Natural killer cell (primary cell): ENCODE measurements around the gene ANKH. TPM values are rescaled to one million over a fixed set of nuclear protein-coding genes. Genes with fewer than 3 reads are reported as not detected.

Experiments used
- ATAC-seq, 3 donors: fragments of 150-1000 bp in 2 of 3; fragments of 200-7000 bp in 1 of 3; cut with Tn5 transposase; 1 replicate in 1 of 3; 2 replicates in 2 of 3; pipeline ENCODE4 v1.10.0; 2021; ENCODE audit warnings: mild to moderate bottlenecking in 2 of 3, moderate library complexity in 2 of 3
- DNase-seq, 2 donors: peaks; one replicate each; pipeline versions ENCODE4 v3.0.0 to v3.0.0-alpha.2; 2013 to 2021; ENCODE audit warnings: mixed read lengths in 1 of 2
- H3K27ac ChIP-seq: one replicate; pipeline ENCODE4 v1.5.1; 2013; ENCODE audit warnings: mild to moderate bottlenecking, low read length
- H3K27me3 ChIP-seq: one replicate; pipeline ENCODE4 v1.6.1; 2013; ENCODE audit warnings: low read length; ENCODE audit not compliant: control insufficient read depth, insufficient read depth
- H3K36me3 ChIP-seq: one replicate; pipeline ENCODE4 v1.6.1; 2013; ENCODE audit warnings: low read length; ENCODE audit not compliant: control insufficient read depth, insufficient read depth
- H3K4me1 ChIP-seq: one replicate; pipeline ENCODE4 v1.6.1; 2013; ENCODE audit warnings: low read length; ENCODE audit not compliant: control insufficient read depth, insufficient read depth
- H3K4me3 ChIP-seq: one replicate; pipeline ENCODE4 v1.5.1; 2013; ENCODE audit warnings: low read length
- H3K9me3 ChIP-seq: one replicate; pipeline ENCODE4 v1.6.1; 2013; ENCODE audit warnings: low read length; ENCODE audit not compliant: control insufficient read depth, insufficient read depth
- H3K27ac Mint-ChIP-seq, 2 donors: one replicate each; pipeline ENCODE4 v1.8.0; 2022; ENCODE audit warnings: mild to moderate bottlenecking in 2 of 2, mixed read lengths in 2 of 2, moderate library complexity in 1 of 2
- H3K27me3 Mint-ChIP-seq, 2 donors: one replicate each; pipeline ENCODE4 v1.8.0; 2022; ENCODE audit warnings: low read depth in 2 of 2, mixed read lengths in 2 of 2
- H3K36me3 Mint-ChIP-seq: one replicate; pipeline ENCODE4 v1.8.0; 2022; ENCODE audit warnings: mixed read lengths
- H3K4me1 Mint-ChIP-seq, 2 donors: one replicate each; pipeline ENCODE4 v1.8.0; 2022; ENCODE audit warnings: mixed read lengths in 2 of 2
- H3K4me3 Mint-ChIP-seq: one replicate; pipeline ENCODE4 v1.8.0; 2022; ENCODE audit warnings: mild to moderate bottlenecking, moderate library complexity, mixed read lengths
- H3K9me3 Mint-ChIP-seq, 2 donors: one replicate each; pipeline ENCODE4 v1.8.0; 2022; ENCODE audit warnings: mixed read lengths in 2 of 2
- CTCF ChIP-seq: fragments of 200-600 bp; IDR thresholded peaks from one replicate; pipeline ENCODE4 v1.8.0; 2022; ENCODE audit warnings: antibody characterized with exemption
- WGBS: methylation state at CpG from one replicate; pipeline ENCODE4 v1.1.7; 2013; ENCODE audit warnings: missing lambda C conversion rate; ENCODE audit not compliant: insufficient coverage; 5-methylcytosine and 5-hydroxymethylcytosine counted together
- intact Hi-C: fragments of 100-400 bp; cut with micrococcal nuclease; formaldehyde crosslinking; loops from one replicate; pipeline ENCODE4 v1.14.2; 2022
- total RNA-seq, 4 donors: library from RNA; stranded (reverse); fragments of 120-200 nt in 1 of 4; gene quantifications; one replicate each; pipeline versions ENCODE4 v1.2.3 to v1.2.4, GENCODE V29; 2013 to 2022

ANKH gene
- total RNA-seq, 3 donors from 2014 or later (not counting 1 experiment from before 2014, with no cell fraction given), result 52.9 to 78.0 (median 63.8) TPM

DNA sequence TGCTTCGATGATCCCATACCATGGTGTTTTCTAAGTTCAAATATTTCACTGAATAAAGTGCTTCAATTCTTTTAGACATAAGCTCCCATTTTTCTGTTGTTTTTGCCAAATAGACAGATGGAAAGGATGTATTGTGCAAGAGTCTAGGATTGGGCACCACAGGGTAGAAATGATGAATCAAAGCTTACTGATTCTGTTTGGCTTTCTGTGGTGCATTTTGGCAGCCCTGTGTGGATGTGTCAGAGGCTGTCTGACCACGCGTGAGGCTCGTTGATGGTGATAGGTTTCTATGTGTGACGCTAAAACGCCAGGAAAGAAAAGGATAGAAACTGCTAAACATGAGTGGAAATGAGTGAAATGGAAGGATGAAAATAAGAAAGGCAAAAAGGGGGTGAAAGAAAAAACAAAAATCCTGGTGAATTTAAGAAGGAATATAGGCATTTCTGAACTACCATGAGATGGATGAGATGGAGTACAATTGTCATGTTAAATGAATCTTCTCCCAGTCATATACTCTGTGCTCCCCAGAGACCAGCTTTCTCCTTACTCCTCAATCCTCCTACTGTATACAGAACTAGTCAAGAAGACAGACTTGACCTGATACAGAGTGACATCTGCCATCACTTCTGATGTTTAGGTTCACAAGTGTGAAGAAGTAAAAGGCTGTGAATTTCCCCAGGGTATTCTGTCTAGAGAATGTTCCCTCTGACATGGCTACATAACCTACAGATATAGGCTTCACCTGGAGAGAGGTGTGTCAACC, 54.4 kb downstream of the ANKH start:
- Histone ChIP-seq H3K9me3 (no peaks in the 10 kb centered on the region), H3K27me3 (no peaks in the 10 kb centered on the region), H3K4me3 (no peak overlapping the region), H3K4me1 (peaks cover 13% of the 10 kb centered on the region), H3K27ac (no peak overlapping the region), H3K36me3 (no peaks in the 10 kb centered on the region)
- 55% methylated on average over 6 of the region's 6 CpGs for WGBS
- peaks cover 42 to 54% of the 10 kb centered on the region in 2 donors for H3K4me1 Mint-ChIP-seq
- H3K9me3 Mint-ChIP-seq, result no peaks in the 10 kb centered on the region
- DNase-seq (peak in 1 of 2 donors; percentile 22), ATAC-seq (peak; percentile 74 to 86 (median 82))
- peak overlapping the region; percentile 17 to 42 for H3K27ac Mint-ChIP-seq
- no peak for TF ChIP-seq CTCF
- H3K36me3 Mint-ChIP-seq, result no peaks in the 10 kb centered on the region
- H3K27me3 Mint-ChIP-seq, result no peaks in the 10 kb centered on the region
- intact Hi-C loops, result loop anchor here (1.0 to 10.0 kb wide), 2 partner anchors 8 to 152 kb away; partner anchors contain the start of gene OTULIN
- H3K4me3 Mint-ChIP-seq, result peak overlapping the region; percentile 4

- Histone ChIP-seq H3K9me3 (no peaks in the 10 kb centered on the region), H3K4me1 (peaks cover 14% of the 10 kb centered on the region), H3K27ac (no peak overlapping the region), H3K36me3 (no peaks in the 10 kb centered on the region), H3K4me3 (no peak overlapping the region), H3K27me3 (no peaks in the 10 kb centered on the region)
- Mint-ChIP-seq H3K36me3 (no peaks in the 10 kb centered on the region), H3K4me3 (no peak overlapping the region), H3K4me1 (peaks cover 44 to 59% of the 10 kb centered on the region in 2 donors), H3K9me3 (no peaks in the 10 kb centered on the region), H3K27me3 (no peaks in the 10 kb centered on the region), H3K27ac (peak overlapping the region in 1 of 2 donors; percentile 42)
- ATAC-seq, result no peak
- no peak for DNase-seq
- intact Hi-C loops, result loop anchor here (10.0 kb wide), 1 partner anchor 152 kb away; the partner anchor contains the start of gene OTULIN
- no peak for TF ChIP-seq CTCF
- 93% methylated on average over 11 of the region's 11 CpGs for WGBS
Observed at GRCh38 chr5:14816374-14816998, 55.1 kb downstream of the ANKH start.

DNA sequence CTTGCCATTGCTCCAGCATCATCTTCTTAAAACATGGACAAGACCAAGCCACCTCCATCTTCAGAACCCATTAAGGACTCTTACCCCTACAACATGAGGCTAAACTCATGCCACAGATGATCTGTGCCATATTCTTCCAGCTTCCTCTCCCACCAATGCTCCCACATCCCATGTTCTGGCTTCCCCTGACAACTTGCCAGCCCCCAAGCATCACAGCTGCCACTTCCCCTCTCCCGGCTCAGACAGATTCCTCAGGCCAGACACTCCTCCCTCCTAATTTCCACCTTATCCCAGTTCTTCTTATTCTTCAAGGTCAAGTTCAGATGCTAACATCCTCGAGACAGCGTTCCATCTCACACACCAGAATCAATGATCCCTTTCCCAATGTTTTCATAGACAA, 57.8 kb downstream of the ANKH start:
- H3K9me3 Mint-ChIP-seq, result no peaks in the 10 kb centered on the region
- TF ChIP-seq CTCF, result no peak
- no peak overlapping the region for H3K27ac ChIP-seq
- H3K4me1 Mint-ChIP-seq, result peaks cover 65 to 70% of the 10 kb centered on the region in 2 donors
- WGBS, result 96% methylated on average over 3 of the region's 3 CpGs
- H3K27me3 ChIP-seq, result no peaks in the 10 kb centered on the region
- H3K27me3 Mint-ChIP-seq, result no peaks in the 10 kb centered on the region
- H3K4me1 ChIP-seq, result peaks cover 36% of the 10 kb centered on the region
- H3K36me3 ChIP-seq, result no peaks in the 10 kb centered on the region
- intact Hi-C loops, result loop anchor here (10.0 kb wide), 1 partner anchor 149 kb away; the partner anchor contains the start of gene OTULIN
- no peak for DNase-seq
- H3K9me3 ChIP-seq, result no peaks in the 10 kb centered on the region
- ATAC-seq, result no peak
- peak overlapping the region in 1 of 2 donors; percentile 94 for H3K27ac Mint-ChIP-seq
- H3K36me3 Mint-ChIP-seq, result no peaks in the 10 kb centered on the region
- no peak overlapping the region for H3K4me3 ChIP-seq
- no peak overlapping the region for H3K4me3 Mint-ChIP-seq
